ENCODE results near the gene NOS2.
"Not testable (repeated sequence)": the region's sequence is repeated elsewhere in the genome, so short reads cannot be mapped to it uniquely, and the experiment has no call there.

The NOS2 gene

DNA sequence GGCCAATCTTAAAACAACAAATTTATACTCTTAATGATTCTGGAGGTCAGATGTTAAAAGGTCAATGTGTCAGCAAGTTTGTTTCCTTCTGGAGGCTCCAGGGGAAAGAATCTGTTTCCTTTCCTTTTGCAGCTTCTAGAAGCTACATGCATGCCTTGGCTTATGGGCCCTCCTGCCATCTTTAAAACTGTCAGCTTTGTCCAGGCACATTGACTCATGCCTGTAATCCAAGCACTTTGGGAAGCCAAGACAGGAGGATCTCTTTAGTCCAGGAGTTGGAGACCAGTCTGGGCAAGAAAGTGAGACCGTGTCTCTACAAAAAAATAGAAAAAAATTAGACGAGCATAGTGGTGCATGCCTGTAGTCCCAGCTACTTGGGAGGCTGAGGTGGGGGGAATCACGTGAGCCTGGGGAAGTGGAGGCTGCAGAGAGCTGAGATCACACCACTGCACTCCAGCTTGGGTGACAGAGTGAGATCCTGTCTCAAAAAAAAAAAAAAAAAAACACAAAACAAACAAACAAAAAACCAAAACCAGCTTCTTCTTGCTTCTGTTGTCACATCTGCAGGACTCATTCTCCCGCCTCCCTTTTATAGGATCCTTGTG is 58.3 kb downstream of the NOS2 start:
- no peak overlapping the region for H3K4me3 ChIP-seq (replicated peaks; ENCODE audit: low read depth, low read length)
- DNase-seq (ENCODE audit: extremely low read depth, low read depth): no peak
- TF ChIP-seq, protein P1, sequence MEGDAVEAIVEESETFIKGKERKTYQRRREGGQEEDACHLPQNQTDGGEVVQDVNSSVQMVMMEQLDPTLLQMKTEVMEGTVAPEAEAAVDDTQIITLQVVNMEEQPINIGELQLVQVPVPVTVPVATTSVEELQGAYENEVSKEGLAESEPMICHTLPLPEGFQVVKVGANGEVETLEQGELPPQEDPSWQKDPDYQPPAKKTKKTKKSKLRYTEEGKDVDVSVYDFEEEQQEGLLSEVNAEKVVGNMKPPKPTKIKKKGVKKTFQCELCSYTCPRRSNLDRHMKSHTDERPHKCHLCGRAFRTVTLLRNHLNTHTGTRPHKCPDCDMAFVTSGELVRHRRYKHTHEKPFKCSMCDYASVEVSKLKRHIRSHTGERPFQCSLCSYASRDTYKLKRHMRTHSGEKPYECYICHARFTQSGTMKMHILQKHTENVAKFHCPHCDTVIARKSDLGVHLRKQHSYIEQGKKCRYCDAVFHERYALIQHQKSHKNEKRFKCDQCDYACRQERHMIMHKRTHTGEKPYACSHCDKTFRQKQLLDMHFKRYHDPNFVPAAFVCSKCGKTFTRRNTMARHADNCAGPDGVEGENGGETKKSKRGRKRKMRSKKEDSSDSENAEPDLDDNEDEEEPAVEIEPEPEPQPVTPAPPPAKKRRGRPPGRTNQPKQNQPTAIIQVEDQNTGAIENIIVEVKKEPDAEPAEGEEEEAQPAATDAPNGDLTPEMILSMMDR (IDR thresholded peaks at IDR 0.05; ENCODE audit: low read depth, low read length, missing control alignments): no peak

DNA sequence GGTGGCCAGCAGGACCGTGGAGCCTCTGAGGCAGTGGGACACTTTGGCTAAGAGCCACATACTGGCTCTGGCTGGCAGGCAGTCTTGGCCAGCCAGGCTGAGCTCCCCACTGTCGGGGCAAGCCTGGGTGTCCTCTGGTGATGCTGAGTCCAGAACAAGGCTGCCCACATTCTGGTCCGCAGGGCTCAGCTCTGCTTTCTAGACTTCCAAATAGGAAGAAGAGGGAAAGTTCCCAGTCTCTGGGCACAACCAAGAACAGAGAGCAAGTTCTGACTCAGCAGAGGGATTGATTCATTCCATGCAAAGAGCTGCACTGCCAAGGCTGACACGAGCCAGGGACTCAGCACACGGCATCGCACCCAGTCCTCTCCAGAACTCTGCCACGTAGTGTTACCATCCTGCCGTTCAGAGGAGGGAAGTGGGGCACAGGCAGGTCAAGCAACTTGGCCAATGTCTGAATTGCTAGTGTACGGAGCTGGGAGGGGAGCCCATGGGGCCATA is 58.9 kb downstream of the NOS2 start:
- DNase-seq (ENCODE audit: extremely low read depth, low read depth): no peak
- no peak overlapping the region for H3K4me3 ChIP-seq (replicated peaks; ENCODE audit: low read depth, low read length)
- TF ChIP-seq, protein P1 (IDR thresholded peaks at IDR 0.05; ENCODE audit: low read depth, low read length, missing control alignments): no peak

DNA sequence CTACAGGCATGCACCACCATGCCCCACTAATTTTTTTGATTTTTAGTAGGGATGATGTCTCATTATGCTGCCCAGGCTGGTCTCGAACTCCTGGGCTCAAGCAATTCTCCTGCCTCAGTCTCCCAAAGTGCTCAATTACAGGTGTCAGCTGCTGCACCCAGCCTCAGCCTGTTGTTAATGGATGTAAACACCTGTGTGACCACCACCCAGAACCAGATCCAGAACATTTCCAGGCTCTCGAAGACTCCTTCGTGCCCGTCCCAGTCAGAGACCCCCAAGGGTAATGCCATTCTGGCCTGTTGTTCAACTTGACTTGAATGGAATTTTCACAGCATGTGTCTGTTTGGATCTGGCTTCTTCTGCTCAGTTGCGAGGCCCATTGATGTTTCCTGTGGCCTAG is 59.8 kb downstream of the NOS2 start:
- H3K4me3 ChIP-seq (replicated peaks; ENCODE audit: low read depth, low read length); DNase-seq (ENCODE audit: extremely low read depth, low read depth): not testable (repeated sequence)

DNA sequence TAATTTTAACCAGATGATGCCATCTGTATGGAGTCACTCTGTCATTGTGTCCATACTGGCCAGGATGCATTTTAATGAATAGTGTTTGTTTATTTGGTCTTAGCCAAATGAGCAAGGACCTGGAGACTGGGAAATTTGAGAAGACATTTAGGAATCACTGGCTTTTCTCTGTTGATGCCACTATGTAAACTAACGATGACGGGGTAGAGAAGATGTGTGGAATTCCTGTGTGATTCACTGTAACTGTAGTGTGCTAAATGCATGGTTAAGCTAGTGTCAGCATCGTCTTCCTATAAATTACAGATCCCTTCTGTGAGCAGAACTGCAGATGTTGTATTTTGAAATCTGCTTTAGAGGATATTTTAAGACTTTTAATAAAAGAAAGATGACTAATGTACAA is 66.6 kb downstream of the NOS2 start:
- TF ChIP-seq, protein P1 (IDR thresholded peaks at IDR 0.05; ENCODE audit: low read depth, low read length, missing control alignments): no peak
- no peak for DNase-seq (ENCODE audit: extremely low read depth, low read depth)
- no peak overlapping the region for H3K4me3 ChIP-seq (replicated peaks; ENCODE audit: low read depth, low read length)

DNA sequence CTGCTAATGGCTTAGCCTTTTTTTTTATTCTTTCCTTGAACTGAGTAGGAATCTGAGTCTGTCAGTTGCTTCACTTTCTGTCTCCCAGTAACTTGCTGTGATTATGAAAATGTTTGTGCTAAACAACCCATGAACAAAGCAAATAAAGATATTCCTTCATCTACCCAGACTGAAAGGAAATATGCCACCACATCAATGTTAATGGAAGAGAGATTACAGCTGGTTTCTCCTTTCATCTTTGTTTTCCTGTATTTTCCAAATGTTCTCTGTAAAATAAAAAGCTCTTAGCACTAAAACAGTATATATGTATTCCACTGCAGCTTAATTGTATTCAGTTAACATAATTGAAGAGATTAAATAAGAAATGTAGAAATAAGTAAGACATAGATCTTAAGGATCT is 67.6 kb downstream of the NOS2 start:
- H3K4me3 ChIP-seq (replicated peaks; ENCODE audit: low read depth, low read length); DNase-seq (ENCODE audit: extremely low read depth, low read depth): not testable (repeated sequence)

DNA sequence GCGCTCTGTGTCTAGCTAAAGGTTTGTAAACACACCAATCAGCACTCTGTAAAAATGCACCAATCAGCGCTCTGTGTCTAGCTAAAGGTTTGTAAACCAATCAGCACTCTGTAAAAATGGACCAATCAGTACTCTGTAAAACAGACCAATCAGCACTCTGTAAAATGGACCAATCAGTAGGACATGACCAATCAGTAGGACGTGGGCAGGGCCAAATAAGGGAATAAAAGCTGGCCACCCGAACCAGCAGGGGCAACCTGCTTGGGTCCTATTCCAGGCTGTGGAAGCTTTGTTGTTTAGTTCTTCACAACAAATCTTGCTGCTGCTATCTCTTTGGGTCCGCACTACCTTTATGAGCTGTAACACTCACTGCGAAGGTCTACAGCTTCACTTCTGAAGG is 74.3 kb downstream of the NOS2 start:
- not testable (repeated sequence) for H3K4me3 ChIP-seq (replicated peaks; ENCODE audit: low read depth, low read length); DNase-seq (ENCODE audit: extremely low read depth, low read depth)

DNA sequence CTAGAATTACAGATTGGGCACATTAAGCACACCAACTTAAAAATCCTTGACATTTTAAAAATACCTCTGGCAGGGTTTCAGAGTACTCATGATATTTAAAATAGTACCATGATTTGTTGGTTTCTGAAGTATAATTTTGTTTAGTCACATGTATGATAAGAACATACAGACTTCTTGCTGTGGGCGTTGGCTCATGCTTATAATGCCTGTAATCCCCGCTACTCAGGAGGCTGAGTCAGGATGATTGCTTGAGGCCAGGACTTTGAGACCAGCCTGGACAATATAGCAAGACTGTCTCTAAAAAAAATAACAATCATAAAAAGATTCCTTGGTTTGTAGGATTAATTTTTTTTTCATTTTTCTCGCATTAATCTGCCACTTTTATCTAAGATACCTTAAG is 78.5 kb downstream of the NOS2 start:
- TF ChIP-seq, protein P1 (IDR thresholded peaks at IDR 0.05; ENCODE audit: low read depth, low read length, missing control alignments): no peak
- DNase-seq (ENCODE audit: extremely low read depth, low read depth): no peak
- no peak overlapping the region for H3K4me3 ChIP-seq (replicated peaks; ENCODE audit: low read depth, low read length)

All from HFF-Myc (cell line).